Endothelial cell of hepatic sinusoid (primary cell): Measurements from ENCODE around the gene CACNA1C.

Experiments
- in situ Hi-C: cut with HindIII; loops from 2 replicates; pipeline ENCODE4 v1.10.0; 2017; ENCODE audit warnings: low sequenced_read_pairs

Gene CACNA1C

DNA sequence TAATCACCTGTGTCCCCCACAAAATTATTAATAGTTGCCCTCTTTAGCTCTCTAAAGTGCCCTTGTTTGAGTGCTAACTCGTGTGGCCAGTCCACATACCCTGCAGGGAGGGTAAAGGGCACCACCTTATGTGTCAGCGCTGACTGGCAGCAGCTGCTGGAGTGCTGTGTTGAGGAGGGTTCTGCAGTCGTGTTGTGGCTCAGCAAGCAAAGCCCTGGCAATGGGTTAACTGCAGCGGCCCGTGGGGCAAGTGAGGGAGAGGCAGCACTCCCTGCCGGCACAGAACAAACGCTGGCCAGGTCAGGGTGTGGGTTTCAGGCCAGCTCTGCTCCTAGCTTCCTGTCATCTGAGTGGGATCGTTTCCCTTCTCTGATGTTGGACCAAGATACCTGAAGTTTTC is 369.8 kb downstream of the CACNA1C start:
- in situ Hi-C loops, result no loop called here

DNA sequence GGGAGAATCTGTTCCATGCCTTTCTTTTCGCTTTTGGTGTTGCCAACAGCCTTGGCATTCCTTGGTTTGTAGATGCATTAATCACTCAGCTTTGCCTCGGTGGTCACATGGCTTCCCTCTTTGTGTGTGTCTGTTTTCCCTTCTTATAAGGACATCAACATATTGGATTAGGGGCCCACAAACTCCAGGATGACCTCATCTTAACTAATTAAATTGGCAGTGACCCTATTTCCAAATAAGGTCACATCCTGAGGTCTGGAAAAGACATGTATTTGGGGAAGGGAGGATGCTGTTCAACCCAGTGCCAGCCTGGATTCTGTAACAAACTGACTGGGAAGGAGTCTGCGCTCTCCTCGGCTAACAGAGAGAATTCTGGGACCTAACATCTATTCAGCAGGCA is 376.2 kb downstream of the CACNA1C start:
- in situ Hi-C loops, result no loop called here

DNA sequence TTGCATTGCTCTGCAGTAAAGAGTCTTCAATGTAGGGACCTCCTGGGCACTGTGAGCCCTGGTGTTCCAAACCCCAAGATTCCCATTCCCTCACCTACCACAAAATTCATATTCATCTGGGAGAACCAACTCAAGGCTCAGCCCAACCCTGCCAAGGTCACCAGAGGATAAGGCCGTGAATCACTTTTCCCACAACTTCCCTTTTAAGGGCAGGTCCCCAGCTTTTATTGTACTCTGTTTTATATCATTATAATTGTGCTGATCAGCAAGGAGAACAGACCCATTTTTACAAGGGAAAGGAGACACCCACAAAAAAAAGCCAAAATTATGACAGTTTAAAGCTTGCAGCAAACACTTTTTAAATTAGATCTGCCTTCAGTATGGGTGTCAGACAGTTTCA is 379.0 kb downstream of the CACNA1C start:
- in situ Hi-C loops, result loop anchor here (5.0 kb wide), 1 partner anchor 45 kb away; no protein-coding TSS in a partner anchor

DNA sequence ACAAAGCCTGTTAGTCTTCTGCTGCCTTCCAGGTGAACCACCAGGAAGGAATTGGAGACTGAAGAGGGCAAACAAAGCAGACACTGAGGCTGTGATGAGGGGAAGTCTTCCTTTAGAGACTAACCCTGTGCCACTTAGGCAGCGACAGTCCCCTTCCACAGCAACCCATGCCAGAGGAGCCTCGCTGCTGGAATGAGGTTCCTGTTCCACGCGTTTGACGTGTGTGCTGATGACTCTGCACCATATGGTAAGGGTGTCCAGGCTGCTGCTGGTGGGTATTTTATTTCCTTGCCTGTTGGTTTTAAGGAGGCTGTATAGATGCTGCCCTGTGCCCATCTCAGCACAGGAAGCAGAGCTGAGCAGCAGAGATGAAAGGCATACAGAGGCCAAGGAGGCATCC is 380.1 kb downstream of the CACNA1C start:
- in situ Hi-C loops, result loop anchor here (5.0 kb wide), 1 partner anchor 44 kb away; no protein-coding TSS in a partner anchor

DNA sequence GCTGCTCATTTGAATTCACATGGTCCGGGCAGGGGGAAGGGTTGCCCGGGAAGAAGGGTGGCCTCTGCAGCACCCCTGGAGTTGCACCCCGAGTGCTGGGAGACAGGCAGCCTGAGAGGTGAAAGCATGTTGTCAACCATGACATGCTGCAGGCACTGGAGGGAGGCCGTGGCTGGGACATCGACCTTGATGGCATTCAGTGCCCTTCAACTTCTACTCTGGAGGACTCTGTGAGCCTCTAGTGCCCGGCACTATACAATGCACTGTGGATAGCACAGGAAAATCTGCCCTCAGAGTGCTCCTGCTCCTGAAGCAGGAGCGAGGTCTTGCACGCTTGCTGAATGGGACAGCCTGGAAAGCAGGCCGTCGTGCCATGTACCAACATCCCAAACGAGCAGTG is 382.7 kb downstream of the CACNA1C start:
- in situ Hi-C loops, result no loop called here

DNA sequence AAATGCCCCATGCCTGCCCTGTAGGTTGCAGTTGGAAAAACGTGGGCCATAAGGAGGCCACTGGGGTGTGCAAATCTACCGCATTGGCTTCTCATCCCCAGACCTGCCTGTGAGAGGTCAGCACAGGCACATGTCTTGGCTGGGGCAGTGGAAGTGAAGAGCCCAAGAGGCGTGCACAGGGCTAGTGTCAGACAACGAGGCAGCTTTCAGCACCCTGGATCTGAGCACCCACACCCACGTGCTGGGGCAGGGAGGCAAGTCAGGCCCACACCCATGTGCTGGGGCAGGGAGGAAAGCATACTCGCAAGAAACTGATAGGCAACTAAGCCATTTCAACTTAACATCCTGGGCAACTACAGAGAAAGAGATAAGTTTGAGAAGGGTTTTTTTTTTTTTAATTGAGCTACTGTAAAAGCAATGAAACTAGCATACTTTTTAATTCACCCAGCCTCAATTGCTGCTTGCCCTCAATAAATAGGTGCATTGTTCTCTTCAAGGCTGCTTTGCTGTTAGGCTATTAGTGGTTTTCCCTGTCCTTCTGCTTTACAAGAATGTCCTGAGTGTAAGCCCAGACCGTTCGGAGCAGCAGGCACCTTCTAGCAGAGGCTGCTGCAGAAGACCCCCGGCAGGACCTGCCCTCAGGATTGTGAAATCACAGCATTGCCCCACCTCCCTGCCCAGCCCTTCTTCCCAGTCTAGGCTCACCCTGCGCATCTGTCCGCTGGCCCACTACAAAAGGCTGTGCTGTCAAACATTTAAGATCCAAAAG is 386.7 kb downstream of the CACNA1C start:
- in situ Hi-C loops, result no loop called here

DNA sequence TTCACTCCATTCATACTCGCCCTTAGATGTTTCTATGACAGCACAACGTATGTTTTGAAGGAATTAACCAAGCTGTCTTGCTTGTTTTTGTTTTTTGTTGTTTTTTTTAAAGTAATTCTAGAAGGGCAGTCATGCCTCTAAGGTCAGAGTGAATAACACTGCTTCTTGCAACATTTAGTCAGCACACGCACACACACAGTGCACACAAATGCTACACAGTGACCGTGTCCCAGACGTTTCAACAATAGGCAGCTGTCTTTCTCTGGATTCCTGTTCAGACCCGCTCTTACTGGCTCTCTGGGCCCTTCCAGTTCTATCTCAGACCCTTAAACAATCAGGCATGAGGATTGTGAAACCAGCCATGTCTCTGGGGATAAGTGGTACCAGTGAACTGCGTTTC is 391.0 kb downstream of the CACNA1C start:
- in situ Hi-C loops, result no loop called here

DNA sequence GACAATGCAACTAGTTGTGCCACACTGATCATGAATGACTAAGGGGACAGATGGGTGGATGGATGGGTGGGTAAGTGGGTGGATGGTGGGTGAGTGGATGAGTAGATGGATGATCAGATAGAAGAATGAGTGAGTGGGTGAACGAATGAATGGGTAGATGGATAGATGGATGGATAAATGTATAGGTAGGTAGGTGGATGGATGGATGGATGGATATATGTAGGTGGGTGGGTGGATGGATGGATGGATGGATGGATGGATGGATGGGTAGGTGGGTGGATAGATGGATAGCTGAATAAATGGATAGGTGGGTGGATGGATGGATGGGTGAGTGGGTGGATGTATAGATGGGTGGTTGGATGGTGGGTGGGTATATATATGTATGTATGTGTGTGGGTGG is 393.2 kb downstream of the CACNA1C start:
- in situ Hi-C loops, result no loop called here

DNA sequence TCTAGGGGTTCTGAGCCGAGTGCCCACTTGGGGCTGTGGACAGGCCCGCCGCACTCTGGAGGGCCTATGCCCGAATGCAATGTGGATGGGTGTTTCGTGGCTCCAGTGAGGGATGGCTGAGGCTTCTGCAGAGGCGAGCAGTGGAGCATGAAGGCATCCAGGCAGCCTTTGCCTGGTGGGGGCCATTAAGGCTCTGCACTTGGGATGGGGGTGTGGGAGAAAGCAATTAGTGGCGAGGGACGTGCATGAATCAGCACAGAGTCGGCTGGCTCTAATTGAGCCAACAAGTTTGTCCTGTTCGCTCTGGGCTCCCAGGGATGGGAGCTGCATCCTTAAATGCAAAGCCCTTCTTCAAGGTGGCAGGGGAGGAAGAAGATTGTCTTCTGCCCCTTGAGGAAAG is 395.1 kb downstream of the CACNA1C start:
- in situ Hi-C loops, result no loop called here

DNA sequence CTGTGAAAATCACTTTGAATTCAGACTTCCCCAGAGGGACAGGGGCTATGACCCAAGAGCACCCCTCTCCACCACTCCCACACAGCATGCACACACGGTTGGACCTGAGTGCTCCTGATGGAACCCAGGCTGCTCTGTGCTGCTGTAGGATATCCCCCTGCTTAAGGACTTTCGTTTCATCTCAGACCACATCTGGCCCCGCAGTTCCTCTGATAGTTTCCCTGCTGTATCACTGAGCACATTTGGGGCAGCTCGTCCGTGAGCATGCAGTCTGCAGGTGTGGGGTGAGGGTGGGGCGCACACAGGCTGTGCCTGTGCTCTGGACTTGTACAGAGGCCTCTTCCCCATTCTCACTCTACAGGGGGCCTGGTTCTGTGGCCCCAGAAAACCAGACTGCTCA is 396.8 kb downstream of the CACNA1C start:
- in situ Hi-C loops, result no loop called here

DNA sequence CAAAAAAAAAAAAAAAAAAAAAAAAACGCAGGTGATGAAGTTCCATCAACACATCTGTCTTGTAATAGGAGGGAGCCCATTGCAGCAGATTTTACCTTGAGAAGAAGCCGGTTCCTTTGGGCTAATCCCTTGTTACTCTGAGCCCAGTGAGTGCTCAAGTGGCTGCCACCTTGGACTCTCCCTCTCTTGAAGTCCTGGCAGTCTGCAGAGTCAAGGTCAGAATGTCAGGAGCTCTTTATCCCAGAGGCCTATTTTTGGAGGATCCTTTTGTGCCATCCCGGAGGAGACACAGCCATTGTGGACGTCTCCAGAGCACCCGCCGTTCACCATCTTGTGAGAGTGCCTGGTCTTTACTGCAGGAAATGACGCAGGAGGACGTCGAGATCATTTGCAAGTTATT is 397.8 kb downstream of the CACNA1C start:
- in situ Hi-C loops, result no loop called here

DNA sequence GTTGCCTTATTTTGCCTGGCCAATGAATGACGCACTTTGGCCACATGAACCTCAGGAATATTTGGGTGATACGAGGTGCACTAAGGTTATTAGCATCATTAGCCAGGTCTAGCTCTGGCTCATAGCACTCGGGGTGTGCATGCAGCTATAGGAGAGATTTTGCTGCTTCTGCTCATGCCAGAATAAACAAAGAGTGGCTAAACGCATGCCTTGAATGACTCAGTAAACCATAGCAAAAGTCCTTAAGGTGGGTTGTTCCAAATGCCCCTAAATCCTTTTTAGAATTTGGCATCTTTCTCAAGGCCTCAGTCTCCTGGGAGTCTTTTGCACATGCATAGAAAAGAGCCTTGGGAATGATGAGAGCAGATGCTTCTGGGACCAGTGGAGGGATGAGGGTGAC is 398.2 kb downstream of the CACNA1C start:
- in situ Hi-C loops, result no loop called here

DNA sequence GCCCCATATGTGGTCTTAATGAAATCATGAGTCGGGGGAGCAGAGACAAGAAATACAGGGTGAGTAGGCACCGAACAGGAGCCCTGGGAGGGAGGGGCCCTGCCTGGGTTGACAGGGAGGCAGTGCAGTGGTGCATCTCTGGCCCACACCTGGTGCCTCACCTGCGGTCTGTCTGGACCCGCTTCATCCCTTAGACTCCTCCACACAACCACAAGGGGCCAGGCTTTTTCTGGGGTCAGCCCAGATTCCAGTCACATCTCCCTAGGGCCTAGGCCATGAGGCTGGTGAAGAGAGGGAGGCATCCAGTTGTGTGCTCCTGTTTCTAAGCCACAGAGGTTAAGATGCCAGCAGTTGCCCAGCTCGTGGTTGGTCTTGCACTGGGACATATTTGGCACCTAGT is 398.7 kb downstream of the CACNA1C start:
- in situ Hi-C loops, result no loop called here

DNA sequence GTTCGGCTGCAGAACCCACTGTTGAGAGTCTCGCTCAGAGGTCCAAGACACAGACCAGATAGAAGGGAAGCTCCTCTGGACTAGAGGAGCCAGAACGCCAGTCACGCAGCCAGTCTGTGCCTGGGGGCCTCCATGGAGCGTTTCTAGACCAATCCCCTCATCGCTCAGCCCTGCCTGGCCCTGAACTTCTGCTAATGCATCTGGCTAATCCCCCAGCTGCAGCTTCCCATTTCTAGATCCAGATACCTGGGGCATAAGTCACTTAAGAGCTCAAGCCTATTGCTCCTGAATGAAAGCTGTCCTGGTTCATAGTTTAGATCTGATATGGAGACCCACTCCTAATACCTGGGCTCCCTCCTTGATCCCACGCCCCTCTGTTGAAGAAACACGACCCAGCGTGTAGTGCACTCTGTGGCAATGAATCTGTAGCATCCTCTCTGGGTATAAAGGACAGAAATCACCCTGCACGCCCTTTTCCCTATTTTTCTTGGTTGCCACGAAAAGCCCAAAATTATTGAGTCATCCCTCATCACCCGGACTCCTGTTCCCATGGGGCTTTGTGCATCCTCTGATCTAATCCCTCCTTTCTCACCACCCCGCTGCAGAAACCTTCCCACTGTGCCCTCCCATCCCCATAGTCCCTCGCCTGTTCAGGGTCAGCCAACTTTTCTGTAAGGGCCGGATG is 400.4 kb downstream of the CACNA1C start:
- in situ Hi-C loops, result no loop called here

DNA sequence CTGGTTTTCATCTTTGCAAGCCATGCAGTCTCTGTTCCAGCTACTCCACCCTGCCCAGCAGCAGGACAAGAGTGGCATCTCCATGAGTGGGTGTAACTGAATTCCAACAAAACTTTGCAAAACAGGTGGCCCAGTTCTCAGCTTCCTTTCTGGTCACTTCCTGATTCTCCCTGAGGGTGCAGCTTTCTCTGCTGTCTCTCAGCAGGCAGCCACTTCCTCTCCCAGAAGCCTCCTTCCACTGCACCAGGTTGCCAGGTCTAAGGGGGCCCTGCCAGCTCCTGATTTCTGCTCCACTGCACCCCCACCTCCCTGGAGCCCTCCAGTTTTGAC is 400.9 kb downstream of the CACNA1C start:
- in situ Hi-C loops, result no loop called here

DNA sequence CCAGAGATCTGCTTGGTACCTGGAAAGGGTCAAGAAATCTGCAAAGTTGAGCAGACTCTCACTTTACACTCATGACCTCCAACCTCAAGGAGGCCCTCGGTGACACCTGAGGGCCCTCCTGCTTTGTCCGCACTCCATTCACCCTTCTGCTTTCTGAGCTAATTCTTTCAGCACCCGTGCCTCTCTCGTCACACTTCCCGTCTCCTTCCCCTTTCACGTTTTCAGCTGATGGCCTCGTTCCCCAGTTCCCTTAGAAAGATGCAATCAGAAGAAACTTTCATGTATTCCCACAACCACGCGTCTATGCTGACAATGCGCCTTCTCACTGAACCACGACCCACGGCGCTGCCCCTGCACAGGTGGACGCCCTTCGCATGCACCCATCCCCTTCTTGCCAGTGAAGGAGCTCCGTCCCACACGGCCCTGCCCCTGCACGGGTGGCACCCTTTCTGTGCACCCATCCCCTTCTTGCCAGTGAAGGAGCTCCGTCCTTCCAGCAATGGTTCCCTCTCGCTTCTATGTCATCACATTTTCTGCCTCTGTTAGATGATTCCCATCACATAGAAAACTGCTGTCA is 401.9 kb downstream of the CACNA1C start:
- in situ Hi-C loops, result no loop called here

DNA sequence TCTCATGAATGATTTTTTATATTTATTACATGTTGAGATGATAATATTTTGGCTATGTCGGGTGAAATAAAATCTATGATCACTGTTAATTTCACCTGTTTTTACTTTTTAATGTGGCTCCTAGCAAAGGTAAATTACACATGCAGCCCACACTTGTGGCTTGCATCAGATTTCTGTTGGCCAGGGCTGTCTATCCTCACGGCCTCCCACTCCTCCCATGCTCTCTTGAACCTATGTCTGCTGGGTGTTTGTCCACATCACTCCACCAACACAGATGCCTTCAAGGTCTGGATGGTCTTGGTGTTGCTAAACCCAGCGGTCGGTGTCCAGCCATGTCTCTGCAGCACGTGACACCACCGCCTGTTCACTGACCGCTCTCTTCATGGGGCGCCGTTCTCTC is 402.6 kb downstream of the CACNA1C start:
- in situ Hi-C loops, result no loop called here

DNA sequence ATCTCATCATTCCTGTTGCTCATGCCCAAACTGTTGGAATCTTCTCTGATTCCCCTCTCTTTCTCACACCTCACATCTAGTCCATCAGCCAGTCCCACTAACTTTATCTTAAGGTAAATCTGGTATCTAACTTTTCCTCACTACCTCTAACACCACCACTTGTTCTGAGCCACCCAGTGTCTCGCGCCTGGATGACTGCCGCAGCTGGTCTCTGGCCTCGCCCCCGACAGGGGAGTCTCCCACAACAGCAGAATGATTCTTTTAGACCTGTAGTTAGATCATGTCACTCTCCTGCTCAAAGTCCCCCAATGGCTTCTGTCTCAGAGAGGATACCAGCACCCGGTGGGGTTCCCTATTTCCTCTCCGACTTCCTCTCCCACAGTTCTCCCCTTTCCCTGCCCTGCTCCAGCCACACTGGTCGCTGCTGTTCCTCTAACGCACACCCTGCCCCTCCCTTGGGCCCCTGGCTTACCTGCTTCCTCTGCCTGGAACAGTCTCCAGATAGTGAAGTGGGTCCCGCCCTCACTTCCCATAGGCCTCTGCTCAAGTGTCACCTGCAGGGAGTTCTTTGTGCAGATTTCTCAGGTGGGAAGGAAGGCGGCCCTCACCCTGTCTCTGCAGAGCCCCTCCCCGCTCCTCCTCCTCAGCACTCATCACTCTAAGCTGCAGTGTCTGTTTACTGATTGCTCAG is 403.5 kb downstream of the CACNA1C start:
- in situ Hi-C loops, result no loop called here

DNA sequence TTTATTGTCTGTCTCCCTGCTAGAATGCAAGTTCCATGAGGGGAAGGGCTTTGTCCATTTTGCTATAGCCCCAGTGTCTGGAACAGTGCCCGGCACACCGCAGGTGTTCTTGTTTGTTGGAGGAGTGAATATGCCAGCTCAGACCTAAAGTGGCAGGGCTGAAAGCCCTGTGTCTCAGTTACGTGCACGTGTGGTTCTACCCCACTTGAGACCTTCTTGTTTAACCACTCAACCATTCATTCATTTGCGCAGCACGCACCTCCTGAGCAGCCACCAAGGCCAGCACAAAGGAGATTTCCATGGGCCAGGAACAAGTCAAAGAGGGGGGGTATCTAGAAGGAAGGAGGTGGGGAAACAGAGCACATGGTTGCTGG is 404.0 kb downstream of the CACNA1C start:
- in situ Hi-C loops, result no loop called here

DNA sequence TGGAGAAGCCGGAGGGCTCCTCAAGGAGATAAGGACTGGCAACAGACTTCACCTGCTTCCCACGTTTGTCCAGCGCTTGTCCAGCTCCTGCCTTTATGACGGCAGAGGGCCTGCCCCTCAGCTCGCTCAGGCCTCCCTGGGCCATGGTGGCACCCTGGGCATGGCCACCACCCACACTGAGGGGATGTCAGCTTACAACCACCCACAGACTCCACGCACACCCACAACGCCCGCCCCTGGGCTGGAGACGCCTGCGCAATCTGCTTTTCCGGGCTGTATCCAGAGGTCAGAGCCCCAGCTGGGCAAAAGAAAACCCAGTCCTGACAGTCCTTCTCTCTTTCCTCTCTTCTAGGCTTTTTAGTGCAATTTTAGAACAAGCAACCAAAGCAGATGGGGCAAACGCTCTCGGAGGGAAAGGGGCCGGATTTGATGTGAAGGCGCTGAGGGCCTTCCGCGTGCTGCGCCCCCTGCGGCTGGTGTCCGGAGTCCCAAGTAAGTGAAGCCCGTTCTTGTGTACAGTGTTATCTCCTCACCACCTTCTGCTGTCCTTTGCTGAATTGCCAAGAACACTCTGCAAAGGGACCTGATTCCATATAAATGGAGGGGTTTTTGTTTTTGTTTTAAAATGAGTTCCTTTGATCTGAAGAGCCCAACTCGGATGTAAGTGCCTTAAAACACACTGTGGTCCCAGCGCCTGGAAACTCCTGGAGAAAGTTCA is 404.6 kb downstream of the CACNA1C start:
- in situ Hi-C loops, result no loop called here

DNA sequence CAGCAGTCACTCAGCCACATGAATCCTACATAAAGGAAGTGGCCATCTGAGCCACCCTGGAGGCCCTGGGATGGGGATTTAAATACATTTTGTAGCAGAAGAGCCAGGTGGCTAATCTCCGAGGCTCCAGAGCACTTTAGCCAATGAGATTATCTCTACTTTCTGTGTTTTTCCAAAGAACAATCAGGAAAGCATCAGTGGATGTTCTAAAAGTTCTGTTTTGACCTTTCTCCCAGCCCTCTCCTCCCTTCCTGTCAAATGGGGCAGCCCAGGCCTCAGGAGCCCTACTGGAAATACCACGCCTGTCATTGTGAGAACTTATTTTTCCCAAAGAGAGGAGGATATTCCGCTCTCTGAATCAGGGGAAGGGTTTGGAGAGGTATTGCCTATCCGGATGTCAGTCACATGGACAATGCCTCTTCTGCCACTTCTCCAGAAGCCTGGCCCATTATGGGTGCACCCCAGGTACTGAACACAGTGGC is 405.2 kb downstream of the CACNA1C start:
- in situ Hi-C loops, result no loop called here
